Nephron (organoid): ENCODE results near the gene CTCF.
A peak's percentile ranks its signal among the peaks of the same experiment; 100 is the strongest.

Experiments
- H3K27ac Mint-ChIP-seq, 3 experiments: 2 replicates each; pipeline ENCODE4 v1.8.0; 2020; ENCODE audit warnings: mixed read lengths in 3 of 3, mild to moderate bottlenecking in 2 of 3, moderate library complexity in 1 of 3
- H3K27me3 Mint-ChIP-seq: 2 replicates; pipeline ENCODE4 v1.8.0; 2021; ENCODE audit warnings: low read depth, mild to moderate bottlenecking, moderate library complexity, mixed read lengths
- H3K36me3 Mint-ChIP-seq: 2 replicates; pipeline ENCODE4 v1.8.0; 2020; ENCODE audit warnings: low read depth, mixed read lengths
- H3K4me1 Mint-ChIP-seq: 2 replicates; pipeline ENCODE4 v1.8.0; 2020; ENCODE audit warnings: mixed read lengths
- H3K4me3 Mint-ChIP-seq, 3 experiments: 2 replicates each; pipeline ENCODE4 v1.8.0; 2020; ENCODE audit warnings: mild to moderate bottlenecking in 3 of 3, mixed read lengths in 3 of 3, moderate library complexity in 2 of 3
- H3K9me3 Mint-ChIP-seq: 2 replicates; pipeline ENCODE4 v1.8.0; 2020; ENCODE audit warnings: mixed read lengths
- CTCF ChIP-seq, 3 experiments: fragments of 200-600 bp; sonication (generic); IDR thresholded peaks; one replicate each; pipeline ENCODE4 v1.5.0; 2021; ENCODE audit warnings: antibody characterized with exemption in 3 of 3; ENCODE audit not compliant: unreplicated experiment in 3 of 3

The CTCF gene

GRCh38 chr16:67676939-67677338 is 114.6 kb downstream of the CTCF start:
- Mint-ChIP-seq H3K36me3 (no peaks in the 10 kb centered on the region), H3K4me1 (peaks cover 18% of the 10 kb centered on the region)

GRCh38 chr16:67677712-67678111 is 115.4 kb downstream of the CTCF start:
- Mint-ChIP-seq H3K9me3 (no peaks in the 10 kb centered on the region), H3K27ac (no peak overlapping the region), H3K36me3 (peaks cover 4% of the 10 kb centered on the region), H3K4me3 (no peak overlapping the region), H3K4me1 (peaks cover 18% of the 10 kb centered on the region), H3K27me3 (no peaks in the 10 kb centered on the region)
- TF ChIP-seq CTCF (IDR thresholded peaks at IDR 0.05; ENCODE audit: unreplicated experiment in 3 of 3): no peak

More at GRCh38 chr16:67676939-67677338, 114.6 kb downstream of the CTCF start:
- Mint-ChIP-seq H3K27ac (no peak overlapping the region), H3K9me3 (no peaks in the 10 kb centered on the region), H3K27me3 (no peaks in the 10 kb centered on the region), H3K4me3 (no peak overlapping the region)
- TF ChIP-seq CTCF (IDR thresholded peaks at IDR 0.05; ENCODE audit: unreplicated experiment in 3 of 3): no peak

- Mint-ChIP-seq H3K4me1 (peaks cover 16% of the 10 kb centered on the region), H3K4me3 (no peak overlapping the region), H3K9me3 (no peaks in the 10 kb centered on the region), H3K27ac (peak overlapping the region in 2 of 3 experiments; percentile 56 to 67), H3K27me3 (no peaks in the 10 kb centered on the region), H3K36me3 (peaks cover 7% of the 10 kb centered on the region)
- no peak for TF ChIP-seq CTCF (IDR thresholded peaks at IDR 0.05; ENCODE audit: unreplicated experiment in 3 of 3)
These were observed 116.2 kb downstream of the CTCF start for GRCh38 chr16:67678354-67679023.

GRCh38 chr16:67679935-67680897 is 117.9 kb downstream of the CTCF start:
- no peaks in the 10 kb centered on the region for H3K27me3 Mint-ChIP-seq
- H3K4me3 Mint-ChIP-seq: no peak overlapping the region
- peaks cover 12% of the 10 kb centered on the region for H3K36me3 Mint-ChIP-seq
- H3K27ac Mint-ChIP-seq: no peak overlapping the region
- H3K4me1 Mint-ChIP-seq: peaks cover 5% of the 10 kb centered on the region
- no peak for TF ChIP-seq CTCF (IDR thresholded peaks at IDR 0.05; ENCODE audit: unreplicated experiment in 3 of 3)
- H3K9me3 Mint-ChIP-seq: no peaks in the 10 kb centered on the region

- no peaks in the 10 kb centered on the region for H3K27me3 Mint-ChIP-seq
- no peak overlapping the region for H3K4me3 Mint-ChIP-seq
- no peak for TF ChIP-seq CTCF (IDR thresholded peaks at IDR 0.05; ENCODE audit: unreplicated experiment in 3 of 3)
- no peaks in the 10 kb centered on the region for H3K9me3 Mint-ChIP-seq
- peaks cover under 1% of the 10 kb centered on the region for H3K4me1 Mint-ChIP-seq
- H3K36me3 Mint-ChIP-seq: peaks cover 16% of the 10 kb centered on the region
- H3K27ac Mint-ChIP-seq: no peak overlapping the region
These were observed 121.4 kb downstream of the CTCF start for GRCh38 chr16:67683767-67684166.
